GM19468 (cell line): Measurements from ENCODE around the gene PKM.

ENCODE experiments used
- ATAC-seq: cut with Tn5 transposase; IDR thresholded peaks from one replicate; pipeline ENCODE4 v1.9.1; 2021; ENCODE audit warnings: mild to moderate bottlenecking, moderate library complexity, moderate number of reproducible peaks; ENCODE audit not compliant: unreplicated experiment; ENCODE audit errors: extremely low read depth

Gene PKM

DNA sequence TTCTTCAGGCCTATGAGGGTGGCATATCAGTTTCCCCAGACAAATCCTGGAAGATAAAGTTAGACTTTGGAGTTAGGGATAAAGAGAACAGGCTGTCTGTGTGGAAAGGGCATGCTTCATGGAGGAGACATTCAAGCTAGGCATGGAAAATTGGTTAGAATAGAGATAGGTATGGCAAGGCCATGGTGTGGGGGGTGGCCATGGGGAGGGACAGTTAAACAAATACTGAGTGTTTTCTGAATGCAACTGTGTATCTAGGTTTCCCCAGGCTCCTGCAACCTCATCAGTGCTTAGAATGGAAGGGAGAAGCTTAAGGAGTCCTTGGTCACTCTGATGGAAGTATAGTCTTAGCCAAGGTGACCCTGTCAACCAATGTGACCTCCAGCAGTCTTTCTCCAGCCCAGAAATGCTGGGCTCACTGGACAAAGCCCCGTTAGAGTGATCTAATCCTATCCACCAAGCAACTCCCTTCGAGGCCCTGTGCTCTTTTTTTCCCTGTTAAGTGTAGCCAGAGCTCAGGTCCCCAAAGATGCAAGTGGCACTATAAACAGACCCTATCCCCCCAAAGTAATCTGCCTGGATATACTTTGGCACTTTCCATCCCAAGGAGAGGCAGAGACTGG, 5.5 kb upstream of the PKM start:
- ATAC-seq = no peak

DNA sequence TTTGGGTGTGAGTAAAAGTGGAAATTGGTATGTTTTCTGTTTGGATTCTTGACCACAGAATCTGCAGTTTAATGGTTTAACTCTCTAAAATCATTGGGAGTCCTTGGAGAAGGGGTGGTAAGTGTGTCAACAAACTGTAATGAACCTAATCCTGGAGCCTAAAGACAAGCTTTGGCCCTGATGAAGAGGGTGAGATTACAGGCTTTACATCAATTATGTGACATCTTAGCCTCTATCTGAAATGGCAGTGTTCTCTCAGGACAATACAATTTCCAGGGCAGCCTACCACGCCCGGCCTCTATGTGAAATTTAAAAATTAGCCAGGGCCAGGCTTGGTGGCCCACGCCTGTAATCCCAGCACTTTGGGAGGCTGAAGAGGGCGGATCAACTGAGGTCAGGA, 4.3 kb upstream of the PKM start:
- ATAC-seq = no peak

DNA sequence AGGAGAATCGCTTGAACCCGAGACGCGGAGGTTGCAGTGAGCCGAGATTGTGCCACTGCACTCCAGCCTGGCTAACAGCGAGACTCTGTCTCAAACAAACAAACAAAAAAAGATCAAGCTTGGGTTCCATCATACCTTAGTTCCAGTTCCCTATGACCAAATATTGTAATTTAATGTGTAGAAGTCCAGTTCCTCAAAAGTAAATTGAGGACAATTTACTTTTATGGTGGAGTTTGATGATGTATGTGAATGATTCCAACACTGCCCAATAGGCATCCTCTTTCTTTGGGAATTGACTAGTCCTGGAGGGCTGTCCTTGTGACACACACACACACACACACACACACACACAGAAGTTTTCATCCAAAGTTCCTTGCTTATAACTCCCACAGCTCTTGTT, 2.8 kb upstream of the PKM start:
- no peak for ATAC-seq

DNA sequence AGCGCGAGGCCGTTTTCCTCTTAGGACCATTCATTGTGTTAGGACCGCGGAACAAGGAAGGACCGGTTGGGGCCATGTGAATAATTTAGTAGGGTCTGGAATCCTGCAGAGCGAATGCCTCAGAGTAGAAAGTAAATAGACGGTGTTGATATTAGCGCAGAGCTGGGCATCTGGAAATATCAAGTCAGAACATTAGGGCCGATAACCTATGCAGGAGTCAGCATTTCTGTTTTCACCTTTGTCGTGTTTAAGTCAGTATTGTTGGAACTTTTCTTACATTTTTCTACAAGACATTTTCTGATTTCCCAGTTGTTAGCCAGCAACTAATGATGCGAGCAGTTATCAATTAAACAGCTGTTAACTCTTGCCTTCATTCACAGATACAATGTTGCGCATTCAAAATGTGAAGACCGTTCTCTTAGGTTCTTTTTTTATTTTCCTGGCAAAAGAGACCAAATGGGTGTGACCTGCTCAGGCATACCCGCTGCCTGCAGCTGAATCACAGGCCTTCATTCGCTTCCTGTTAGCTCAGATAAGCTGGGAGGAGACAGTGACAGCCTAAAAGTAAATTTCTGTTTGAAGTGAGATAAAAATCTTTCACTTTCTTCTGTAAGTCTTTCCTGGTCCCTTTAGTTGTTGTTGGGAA, 966 bp upstream of the PKM start:
- no peak for ATAC-seq

DNA sequence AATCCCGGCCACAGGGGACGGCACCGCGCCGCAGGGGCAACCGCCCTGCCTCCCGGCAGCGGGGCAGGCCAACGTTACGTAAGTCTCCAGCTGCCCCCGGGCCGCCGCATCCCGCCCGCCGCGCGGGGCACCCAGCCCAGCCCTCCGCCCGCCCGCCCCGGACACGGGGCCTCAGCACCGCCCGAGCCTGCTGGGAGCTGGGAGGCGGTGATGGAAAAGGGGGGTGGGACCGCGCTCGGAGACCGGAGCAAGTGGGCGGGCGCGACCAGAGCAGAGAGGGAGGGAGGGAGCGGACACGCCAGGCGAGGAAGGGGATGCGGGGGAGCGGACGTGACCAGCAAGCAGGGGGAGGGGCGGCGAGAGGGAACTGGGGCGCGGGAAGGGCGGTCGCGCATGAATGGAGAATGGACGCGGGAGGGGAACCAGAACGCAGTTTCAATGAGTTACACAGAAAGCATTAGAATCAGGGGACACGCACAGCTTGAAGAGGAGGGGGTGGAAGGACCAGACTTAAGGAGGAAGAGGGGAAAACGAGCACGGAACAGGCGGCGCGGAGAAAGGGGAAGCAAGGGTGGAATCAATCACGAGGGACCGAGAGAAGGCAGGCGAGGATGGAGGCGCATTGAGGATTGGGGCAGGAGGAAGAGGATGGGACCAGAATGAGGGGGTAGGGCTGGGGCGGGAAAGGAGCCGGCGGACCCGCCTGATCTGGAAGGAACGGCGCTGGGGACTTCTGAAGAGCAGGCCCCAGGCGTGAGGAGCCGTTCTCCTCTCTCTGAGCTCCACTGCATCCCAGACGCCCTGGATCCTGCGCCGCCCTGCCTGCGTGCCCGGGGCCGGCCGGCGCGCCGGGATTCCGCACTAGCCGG, 559 bp downstream of the PKM start:
- ATAC-seq = no peak

DNA sequence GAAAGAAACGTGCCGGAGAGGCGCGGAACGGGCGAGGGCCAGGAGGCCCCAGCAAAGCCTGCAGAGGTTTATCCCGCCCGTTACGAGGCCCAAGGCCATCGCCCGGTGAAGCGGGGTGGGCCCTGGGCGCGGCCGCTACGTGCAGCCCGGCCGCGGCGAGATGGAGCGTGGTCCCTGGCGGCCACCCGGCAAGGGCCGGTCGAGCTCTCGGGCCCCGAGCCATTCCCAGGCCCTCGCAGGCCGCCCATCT, 1.1 kb downstream of the PKM start:
- ATAC-seq = no peak

DNA sequence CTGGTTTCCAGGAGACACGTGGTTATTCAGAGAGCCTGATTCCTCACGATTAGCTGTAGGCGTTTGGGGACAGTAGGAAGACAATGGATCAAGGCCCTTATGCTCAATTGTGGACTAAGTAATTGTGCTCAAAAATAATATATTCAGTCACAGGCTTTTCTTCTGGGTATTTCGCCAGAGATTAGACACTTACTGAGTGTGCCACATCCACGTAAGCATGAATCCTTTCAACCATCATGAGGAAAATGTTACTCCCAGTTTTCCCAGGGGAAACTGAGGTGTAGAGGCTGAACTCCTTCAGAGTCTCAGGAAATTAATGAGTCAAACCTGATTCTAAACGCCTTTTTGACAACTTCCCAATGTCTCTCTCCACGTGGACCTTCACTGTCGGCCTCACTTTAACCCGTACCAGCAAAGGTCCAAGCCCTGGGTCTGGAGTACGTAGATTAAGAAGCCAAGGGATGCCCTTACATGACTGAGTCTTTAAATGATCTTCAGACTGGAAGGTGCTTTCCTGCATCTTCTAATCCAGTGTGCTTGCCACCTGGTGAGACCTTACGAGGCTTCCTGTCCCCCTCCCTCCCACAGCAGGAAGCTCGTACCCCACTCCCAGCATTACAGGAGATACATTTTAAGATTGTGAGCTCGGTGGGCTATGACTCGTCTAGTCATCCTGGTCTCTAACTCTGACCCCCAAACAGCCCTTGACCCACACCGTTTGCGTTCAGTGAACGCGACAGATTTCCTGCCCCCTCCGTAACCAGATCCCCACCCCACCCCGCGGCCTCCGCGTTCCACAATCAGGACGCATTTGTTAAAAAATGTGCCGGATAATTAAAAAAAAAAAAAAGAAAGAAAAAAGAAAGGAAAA, 1.7 kb downstream of the PKM start:
- ATAC-seq = no peak

GRCh38 chr15:72227720-72228119, 3.3 kb downstream of the PKM start:
- no peak for ATAC-seq

- no peak for ATAC-seq
These were observed 3.8 kb downstream of the PKM start for GRCh38 chr15:72227192-72227586.

GRCh38 chr15:72223278-72223677, 7.7 kb downstream of the PKM start:
- ATAC-seq = no peak

GRCh38 chr15:72222393-72222792, 8.6 kb downstream of the PKM start:
- ATAC-seq = no peak

DNA sequence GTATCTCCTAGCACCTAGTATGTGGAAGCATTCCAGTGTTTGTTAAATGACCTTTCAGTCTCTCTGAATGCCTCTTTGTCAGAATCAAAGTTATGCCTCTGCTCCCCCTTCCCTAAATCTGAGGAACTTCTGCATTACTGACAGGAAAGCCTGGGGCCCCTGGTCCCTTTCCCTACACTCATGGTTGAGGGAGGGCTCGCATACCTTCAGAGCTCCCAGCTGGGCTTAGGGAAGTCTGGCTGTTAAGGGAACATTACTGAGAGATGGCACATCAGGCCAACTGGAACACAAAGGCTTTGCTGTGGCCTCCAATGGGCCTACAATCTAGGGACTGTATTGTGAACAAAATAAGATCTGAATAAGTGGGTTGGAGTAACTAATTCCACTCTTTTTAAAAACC, 10.3 kb downstream of the PKM start:
- no peak for ATAC-seq

DNA sequence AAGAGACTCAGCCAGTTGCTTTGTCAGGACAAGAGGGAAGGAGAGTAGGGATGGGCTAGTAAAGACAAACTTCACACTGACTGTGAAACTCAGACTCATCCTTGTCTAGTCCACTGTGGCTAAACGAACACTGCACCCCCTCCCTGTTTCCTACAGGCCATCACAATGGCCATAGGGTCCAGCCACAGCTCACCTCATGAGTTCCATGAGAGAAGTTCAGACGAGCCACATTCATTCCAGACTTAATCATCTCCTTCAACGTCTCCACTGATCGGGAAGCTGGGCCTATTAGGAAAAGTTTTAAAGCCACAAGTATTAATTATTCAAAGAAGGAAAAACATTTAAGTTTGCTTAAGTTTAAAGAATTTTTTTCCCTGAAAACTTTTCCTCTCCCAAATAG, 13.8 kb downstream of the PKM start:
- ATAC-seq = no peak

- no peak for ATAC-seq
These were observed 14.9 kb downstream of the PKM start for GRCh38 chr15:72216079-72216478.

DNA sequence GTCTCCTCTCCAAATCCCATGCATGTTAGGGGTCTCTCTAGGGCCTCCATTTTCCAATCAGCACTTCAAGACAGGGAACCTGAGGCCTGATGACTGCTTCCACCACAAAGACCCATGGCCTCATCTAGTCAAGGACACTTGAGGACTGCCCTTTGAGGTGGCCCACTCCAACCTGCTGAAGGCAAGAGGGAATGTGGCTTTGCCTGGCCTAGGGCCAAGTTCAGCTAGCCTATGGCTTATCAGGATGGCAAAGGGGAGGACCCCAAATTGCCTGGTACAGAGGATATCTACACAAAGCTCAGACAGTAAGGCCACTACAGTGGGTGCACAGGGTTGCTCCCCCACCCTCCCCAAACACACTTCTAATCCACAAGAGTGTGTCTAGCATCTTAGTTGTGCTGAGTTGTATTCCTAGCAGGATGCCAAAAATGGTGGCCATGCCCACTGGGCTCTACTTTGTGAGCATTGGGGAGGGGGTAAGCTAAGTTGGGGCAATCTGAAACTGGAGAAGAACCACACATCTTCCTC, 23.4 kb downstream of the PKM start:
- ATAC-seq = no peak

- no peak for ATAC-seq
These were observed 24.4 kb downstream of the PKM start for GRCh38 chr15:72206677-72207000.

DNA sequence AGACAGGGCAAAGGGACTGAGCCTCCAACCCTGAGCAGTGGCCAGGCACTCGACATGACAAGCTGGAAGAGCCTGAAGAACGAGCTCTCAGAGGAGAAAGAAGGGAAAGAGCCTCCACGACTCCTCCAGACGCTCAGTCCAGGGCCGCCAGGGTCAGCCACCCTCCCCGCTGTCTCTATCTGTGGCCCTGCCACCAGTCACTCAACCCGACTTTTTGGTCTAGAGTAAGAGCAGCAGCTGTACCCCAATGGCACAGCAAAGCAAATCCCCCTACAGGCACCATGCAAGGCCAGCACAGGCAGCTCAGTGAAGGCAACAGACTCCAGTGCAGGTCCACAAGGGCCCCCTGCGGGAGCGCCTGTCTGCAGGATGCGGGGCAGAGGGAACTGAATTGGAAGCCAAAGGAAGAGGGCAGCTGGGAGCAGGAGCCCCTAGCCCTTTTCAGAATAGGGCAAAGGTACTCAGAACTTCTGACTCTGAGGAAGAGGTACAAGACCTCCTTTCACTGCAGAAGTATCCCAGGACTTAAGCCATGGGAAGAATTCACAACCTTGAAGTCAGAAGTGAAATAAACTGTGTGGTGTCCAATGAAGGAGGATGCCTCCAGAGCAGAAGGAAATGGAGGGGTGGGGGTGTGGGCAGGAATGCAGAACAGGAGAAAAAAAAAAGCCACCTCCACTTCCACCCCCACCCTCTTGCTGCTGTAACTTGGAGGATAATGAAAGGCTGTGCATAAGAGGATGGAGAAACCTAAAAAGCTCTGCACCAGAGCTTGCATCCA, 24.9 kb downstream of the PKM start:
- ATAC-seq = no peak

DNA sequence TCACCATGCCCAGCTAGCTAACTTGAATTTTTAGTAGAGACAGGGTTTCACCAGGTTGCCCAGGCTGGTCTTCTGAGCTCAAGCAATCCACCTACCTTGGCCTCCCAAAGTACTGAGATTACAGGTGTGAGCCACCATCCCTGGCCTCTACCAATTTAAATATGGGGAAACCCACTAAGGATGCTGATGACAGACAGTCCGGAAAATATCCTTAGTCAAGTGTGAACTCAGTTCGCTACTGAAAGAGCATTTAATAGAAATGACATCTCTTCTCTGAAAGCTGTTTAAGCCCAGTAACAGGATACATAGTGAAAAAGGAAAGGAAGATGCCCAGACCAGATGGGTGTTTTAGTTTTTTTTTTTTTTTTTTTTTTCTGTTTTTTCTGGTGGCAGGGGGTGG, 25.7 kb downstream of the PKM start:
- ATAC-seq = no peak

- no peak for ATAC-seq
These were observed 27.5 kb downstream of the PKM start for GRCh38 chr15:72203507-72203837.
